GM10266 (cell line): ENCODE data around the gene APBA3.

Experiments
- DNase-seq: peaks from one replicate; pipeline ENCODE4 v3.0.0; 2012; ENCODE audit errors: extremely low spot score
- CTCF ChIP-seq: IDR thresholded peaks from 2 replicates; pipeline ENCODE4 v1.5.1; 2012; ENCODE audit warnings: mild to moderate bottlenecking, low read depth; ENCODE audit not compliant: control insufficient read depth, insufficient read depth; ENCODE audit errors: missing control alignments

The APBA3 gene, protein sequence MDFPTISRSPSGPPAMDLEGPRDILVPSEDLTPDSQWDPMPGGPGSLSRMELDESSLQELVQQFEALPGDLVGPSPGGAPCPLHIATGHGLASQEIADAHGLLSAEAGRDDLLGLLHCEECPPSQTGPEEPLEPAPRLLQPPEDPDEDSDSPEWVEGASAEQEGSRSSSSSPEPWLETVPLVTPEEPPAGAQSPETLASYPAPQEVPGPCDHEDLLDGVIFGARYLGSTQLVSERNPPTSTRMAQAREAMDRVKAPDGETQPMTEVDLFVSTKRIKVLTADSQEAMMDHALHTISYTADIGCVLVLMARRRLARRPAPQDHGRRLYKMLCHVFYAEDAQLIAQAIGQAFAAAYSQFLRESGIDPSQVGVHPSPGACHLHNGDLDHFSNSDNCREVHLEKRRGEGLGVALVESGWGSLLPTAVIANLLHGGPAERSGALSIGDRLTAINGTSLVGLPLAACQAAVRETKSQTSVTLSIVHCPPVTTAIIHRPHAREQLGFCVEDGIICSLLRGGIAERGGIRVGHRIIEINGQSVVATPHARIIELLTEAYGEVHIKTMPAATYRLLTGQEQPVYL

GRCh38 chr19:3761382-3762129 is at the start of gene APBA3:
APBA3 (minus strand) TSS chr19:3761692; CDS start chr19:3760264, 1,428 bp downstream.
- peak; percentile 97 for DNase-seq
- TF ChIP-seq CTCF: peak; percentile 83

DNA sequence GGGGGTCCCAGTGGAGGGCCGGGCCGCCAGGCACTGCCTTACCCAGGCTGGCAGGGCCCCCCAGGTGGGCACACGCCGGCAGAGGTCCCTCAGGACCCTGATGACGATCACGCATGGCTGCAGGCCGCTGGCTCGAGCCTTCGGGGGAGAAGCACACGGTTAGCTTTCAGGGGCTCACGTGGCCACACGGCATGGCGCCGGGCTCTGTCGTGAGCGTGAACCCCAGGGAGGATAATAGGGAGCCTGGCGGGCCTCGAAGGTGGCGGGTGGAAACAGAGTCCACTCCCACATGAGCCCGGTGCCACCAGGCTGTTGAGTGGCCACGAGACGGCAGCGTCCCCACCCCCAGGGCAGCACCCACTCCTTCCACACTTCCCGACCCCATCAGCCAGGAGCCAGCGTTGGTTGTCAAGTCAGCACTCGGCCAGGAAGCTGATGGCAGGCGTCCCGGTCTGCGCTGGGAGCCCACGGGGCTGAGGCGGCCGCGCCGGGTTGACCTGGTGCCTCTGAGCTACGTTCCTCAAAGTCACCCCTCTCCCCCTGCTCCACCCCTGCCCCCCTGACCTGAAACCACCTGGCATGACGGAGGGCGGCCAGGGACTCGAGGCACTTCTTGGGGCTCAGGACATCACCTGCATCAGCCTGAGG is 49.3 kb upstream of the APBA3 start:
- DNase-seq: no peak
- TF ChIP-seq CTCF: no peak

DNA sequence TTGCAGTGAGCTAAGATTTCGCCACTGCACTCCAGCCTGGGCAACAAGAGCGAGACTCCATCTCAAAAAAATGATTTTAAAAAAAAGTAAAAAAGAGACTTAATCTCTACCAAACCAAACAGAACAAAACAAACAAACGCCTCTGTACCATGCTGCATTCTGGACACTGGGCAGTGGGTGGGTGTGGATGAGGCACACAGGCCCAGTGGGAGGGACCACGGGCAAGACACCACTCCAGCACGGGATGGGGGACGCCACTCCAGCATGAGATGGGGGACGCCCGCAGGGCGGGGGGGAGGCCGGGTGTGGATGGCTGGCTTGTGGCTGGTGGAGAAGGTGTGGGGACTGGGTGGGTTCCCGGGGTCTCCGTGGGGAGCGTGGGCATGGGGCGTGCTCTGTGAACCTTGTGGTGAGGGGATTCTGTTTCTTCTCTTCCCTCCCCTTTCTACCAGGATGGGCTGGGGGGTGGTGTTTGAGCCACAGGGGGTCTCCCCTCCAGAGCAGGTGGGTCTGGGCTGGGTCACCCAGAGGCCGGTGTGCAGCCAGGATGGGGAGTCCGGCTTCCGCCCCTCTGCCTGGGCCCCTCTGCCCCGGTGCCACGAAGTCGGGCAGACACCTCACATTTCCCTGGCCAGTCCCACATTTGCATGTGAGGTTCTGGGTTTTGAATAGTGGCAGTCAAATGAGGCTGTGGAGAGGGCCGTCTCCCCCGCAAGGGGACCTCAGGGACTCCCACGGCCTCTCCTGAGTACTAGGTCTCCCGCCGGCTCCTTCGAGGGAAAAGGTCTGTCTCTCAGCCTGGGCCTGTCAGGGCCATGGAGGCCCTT is 48.6 kb upstream of the APBA3 start:
- no peak for TF ChIP-seq CTCF
- DNase-seq: peak; percentile 70

GRCh38 chr19:3808420-3809143 is 47.1 kb upstream of the APBA3 start:
- TF ChIP-seq CTCF: no peak
- no peak for DNase-seq

DNA sequence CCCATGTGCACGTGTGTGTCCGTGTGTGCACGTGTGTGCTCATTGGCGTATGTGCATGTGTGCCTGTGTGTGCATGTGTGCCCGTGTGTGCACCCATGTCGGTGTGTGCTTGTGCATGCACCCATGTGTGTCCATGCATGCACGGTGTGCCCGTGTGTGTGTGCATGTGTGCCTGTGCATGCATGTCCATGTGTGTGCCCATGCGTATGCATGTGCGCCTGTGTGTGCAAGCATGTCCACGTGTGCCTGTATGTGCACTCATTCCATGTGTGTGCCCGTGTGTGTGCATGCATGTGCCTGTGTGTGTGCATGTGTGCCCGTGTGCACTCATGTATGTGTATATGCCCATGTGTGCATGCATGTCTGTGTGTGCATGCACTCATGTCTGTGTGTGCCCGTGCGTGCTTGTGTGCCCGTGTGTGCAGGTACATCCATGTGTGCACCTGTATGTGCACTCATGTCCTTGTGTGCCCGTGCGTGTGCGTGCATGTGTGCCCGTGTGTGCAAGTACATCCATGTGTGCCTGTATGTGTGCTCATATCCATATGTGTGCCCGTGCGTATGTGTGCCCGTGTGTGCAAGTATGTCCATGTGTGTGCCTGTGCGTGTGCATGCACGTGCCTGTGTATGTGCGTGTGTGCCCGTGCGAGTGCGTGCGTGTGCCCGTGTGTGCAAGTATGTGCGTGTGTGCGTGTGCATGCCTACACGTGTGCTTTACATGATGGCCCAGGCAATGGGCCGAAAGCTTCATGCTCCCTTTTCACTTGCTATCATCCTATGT is 46.3 kb upstream of the APBA3 start:
- DNase-seq: no peak
- no peak for TF ChIP-seq CTCF
